Gastroesophageal sphincter (tissue), 3 donors: ENCODE data around the gene MMP25.

Experiments
- CTCF ChIP-seq, 4 experiments: fragments of 200-600 bp in 2 of 4; fragments of 450-650 bp in 2 of 4; sonication (generic) in 1 of 4; IDR thresholded peaks; one replicate each; pipeline ENCODE4 v1.5.1; 2017 to 2019; ENCODE audit warnings: antibody characterized with exemption in 4 of 4, mild to moderate bottlenecking in 2 of 4, moderate library complexity in 2 of 4
- EP300 ChIP-seq: sonication (generic); formaldehyde crosslinking; IDR thresholded peaks from one replicate; pipeline ENCODE4 v1.6.1; 2017; ENCODE audit warnings: antibody characterized with exemption, mild to moderate bottlenecking
- POLR2A ChIP-seq, 2 donors: fragments of 450-650 bp; IDR thresholded peaks; one replicate each; pipeline ENCODE4 v1.6.1; 2017; ENCODE audit warnings: antibody characterized with exemption in 2 of 2, mild to moderate bottlenecking in 2 of 2, moderate library complexity in 1 of 2
- POLR2AphosphoS5 ChIP-seq: sonication (generic); formaldehyde crosslinking; IDR thresholded peaks from one replicate; pipeline ENCODE4 v1.6.1; 2017; ENCODE audit warnings: antibody characterized with exemption

GRCh38 chr16:3101841-3102470, 55.6 kb downstream of the MMP25 start:
- TF ChIP-seq POLR2AphosphoS5 (no peak), CTCF (IDR thresholded peaks at IDR 0.05) (no peak), POLR2A (IDR thresholded peaks at IDR 0.05) (no peak), EP300 (no peak)
